HEK293 (cell line): ENCODE data around the gene HTR3B.

Experiments
- AEBP2 ChIP-seq: fragments of 450-650 bp; formaldehyde crosslinking; IDR thresholded peaks from 2 replicates; pipeline ENCODE4 v1.5.1; 2016; ENCODE audit warnings: missing biosample characterization, missing genetic modification characterization, borderline replicate concordance
- ATF2 ChIP-seq: fragments of 450-650 bp; formaldehyde crosslinking; IDR thresholded peaks from 2 replicates; pipeline ENCODE4 v1.5.1; 2016; ENCODE audit warnings: missing biosample characterization, missing genetic modification characterization, low read depth
- EGR2 ChIP-seq: fragments of 450-650 bp; formaldehyde crosslinking; IDR thresholded peaks from 2 replicates; pipeline ENCODE4 v1.5.1; 2016; ENCODE audit warnings: low read depth, missing biosample characterization, missing genetic modification characterization
- FEZF1 ChIP-seq: fragments of 450-650 bp; formaldehyde crosslinking; IDR thresholded peaks from 2 replicates; pipeline ENCODE4 v1.5.1; 2016; ENCODE audit warnings: missing biosample characterization, missing genetic modification characterization
- GLIS1 ChIP-seq: fragments of 450-650 bp; formaldehyde crosslinking; IDR thresholded peaks from 2 replicates; pipeline ENCODE4 v1.5.1; 2016; ENCODE audit warnings: missing biosample characterization, missing genetic modification characterization
- OVOL3 ChIP-seq: fragments of 450-650 bp; formaldehyde crosslinking; IDR thresholded peaks from 2 replicates; pipeline ENCODE4 v1.5.1; 2016; ENCODE audit warnings: missing biosample characterization, missing genetic modification characterization
- PRDM10 ChIP-seq: fragments of 450-650 bp; formaldehyde crosslinking; IDR thresholded peaks from 2 replicates; pipeline ENCODE4 v1.5.1; 2016; ENCODE audit warnings: missing biosample characterization, missing genetic modification characterization
- PRDM4 ChIP-seq: fragments of 450-650 bp; formaldehyde crosslinking; IDR thresholded peaks from 2 replicates; pipeline ENCODE4 v1.5.1; 2017; ENCODE audit warnings: missing biosample characterization, missing genetic modification characterization
- PRDM6 ChIP-seq: fragments of 450-650 bp; formaldehyde crosslinking; IDR thresholded peaks from 2 replicates; pipeline ENCODE4 v1.5.1; 2017; ENCODE audit warnings: missing biosample characterization, missing genetic modification characterization
- TCF7L2 ChIP-seq: IDR thresholded peaks from 2 replicates; pipeline ENCODE4 v1.6.1; 2011; ENCODE audit warnings: low read depth, mild to moderate bottlenecking, inconsistent platforms, low read length, moderate library complexity, borderline replicate concordance
- TRIM28 ChIP-seq: IDR thresholded peaks from 2 replicates; pipeline ENCODE4 v1.6.1; 2011; ENCODE audit warnings: low read length, control low read depth, borderline replicate concordance
- TSHZ1 ChIP-seq: fragments of 450-650 bp; formaldehyde crosslinking; IDR thresholded peaks from 2 replicates; pipeline ENCODE4 v1.5.1; 2016; ENCODE audit warnings: missing biosample characterization, missing genetic modification characterization, borderline replicate concordance
- WT1 ChIP-seq: fragments of 450-650 bp; formaldehyde crosslinking; IDR thresholded peaks from 2 replicates; pipeline ENCODE4 v1.5.1; 2016; ENCODE audit warnings: missing biosample characterization, missing genetic modification characterization
- ZBTB17 ChIP-seq: fragments of 450-650 bp; formaldehyde crosslinking; IDR thresholded peaks from 2 replicates; pipeline ENCODE4 v1.5.1; 2016; ENCODE audit warnings: missing biosample characterization, missing genetic modification characterization
- ZBTB21 ChIP-seq: fragments of 450-650 bp; formaldehyde crosslinking; IDR thresholded peaks from 2 replicates; pipeline ENCODE4 v1.5.1; 2017; ENCODE audit warnings: missing biosample characterization, missing genetic modification characterization
- ZBTB44 ChIP-seq: fragments of 450-650 bp; IDR thresholded peaks from 2 replicates; pipeline ENCODE4 v1.5.1; 2018; ENCODE audit warnings: missing biosample characterization, mild to moderate bottlenecking, missing genetic modification characterization
- ZEB2 ChIP-seq: fragments of 450-650 bp; formaldehyde crosslinking; IDR thresholded peaks from 2 replicates; pipeline ENCODE4 v1.5.1; 2016; ENCODE audit warnings: missing biosample characterization, missing genetic modification characterization
- ZNF138 ChIP-seq: fragments of 450-650 bp; formaldehyde crosslinking; IDR thresholded peaks from 2 replicates; pipeline ENCODE4 v1.5.1; 2016; ENCODE audit warnings: missing biosample characterization, missing genetic modification characterization, borderline replicate concordance
- ZNF2 ChIP-seq: fragments of 450-650 bp; formaldehyde crosslinking; IDR thresholded peaks from 2 replicates; pipeline ENCODE4 v1.5.1; 2016; ENCODE audit warnings: missing biosample characterization, missing genetic modification characterization
- ZNF239 ChIP-seq: fragments of 450-650 bp; formaldehyde crosslinking; IDR thresholded peaks from 2 replicates; pipeline ENCODE4 v1.5.1; 2016; ENCODE audit warnings: missing biosample characterization, missing genetic modification characterization
- ZNF335 ChIP-seq: fragments of 450-650 bp; formaldehyde crosslinking; conservative IDR thresholded peaks from 2 replicates; pipeline ENCODE4 v1.5.1; 2016; ENCODE audit warnings: missing biosample characterization, missing genetic modification characterization
- ZNF561 ChIP-seq: fragments of 450-650 bp; IDR thresholded peaks from 2 replicates; pipeline ENCODE4 v1.5.1; 2018; ENCODE audit warnings: missing biosample characterization, missing genetic modification characterization, borderline replicate concordance
- ZNF600 ChIP-seq: fragments of 450-650 bp; formaldehyde crosslinking; IDR thresholded peaks from 2 replicates; pipeline ENCODE4 v1.5.1; 2016; ENCODE audit warnings: missing biosample characterization, missing genetic modification characterization
- ZNF624 ChIP-seq: fragments of 450-650 bp; formaldehyde crosslinking; IDR thresholded peaks from 2 replicates; pipeline ENCODE4 v1.5.1; 2017; ENCODE audit warnings: missing biosample characterization, missing genetic modification characterization

Gene HTR3B

GRCh38 chr11:113908098-113908497, 3.5 kb downstream of the HTR3B start (continued):
- peak; percentile 69 for TF ChIP-seq ZBTB44 (tag by site-specific recombination)
- TF ChIP-seq PRDM6 (tag by site-specific recombination) = peak; percentile 71
- peak; percentile 80 for TF ChIP-seq WT1 (tag by site-specific recombination)
- TF ChIP-seq ZNF600 (tag by site-specific recombination) = peak; percentile 69
- TF ChIP-seq ZNF2 = 0 out of 2 replicates have a peak, but pooled peaks have one; percentile 47
- no peak for TF ChIP-seq TCF7L2
- TF ChIP-seq ZEB2 (tag by site-specific recombination) = peak; percentile 57; the same call in 1 of the 2 replicates
- no peak for TF ChIP-seq ZNF239 (tag by site-specific recombination)
- TF ChIP-seq ZNF335 (tag by site-specific recombination) = 0 out of 2 replicates have a peak, but pooled peaks have one; percentile 43
- peak; percentile 90 for TF ChIP-seq GLIS1 (tag by site-specific recombination)
- TF ChIP-seq OVOL3 = peak; percentile 39; the same call in 1 of the 2 replicates
- TF ChIP-seq AEBP2 (tag by site-specific recombination) = no peak
- 0 out of 2 replicates have a peak, but pooled peaks have one; percentile 13 for TF ChIP-seq TRIM28
- no peak for TF ChIP-seq EGR2 (tag by site-specific recombination)
- TF ChIP-seq ZNF561 (tag by site-specific recombination) = no peak
- 0 out of 2 replicates have a peak, but pooled peaks have one; percentile 38 for TF ChIP-seq TSHZ1 (tag by site-specific recombination)
- no peak for TF ChIP-seq ZNF138 (tag by site-specific recombination)
- peak; percentile 93 for TF ChIP-seq ATF2 (tag by site-specific recombination)
- peak; percentile 39 for TF ChIP-seq PRDM10
- peak; percentile 63 for TF ChIP-seq ZBTB21 (tag by site-specific recombination)
- TF ChIP-seq ZBTB17 (tag by site-specific recombination) = peak; percentile 89
- peak; percentile 63 for TF ChIP-seq FEZF1 (tag by site-specific recombination)
- peak; percentile 65; the same call in 1 of the 2 replicates for TF ChIP-seq PRDM4 (tag by site-specific recombination)
- TF ChIP-seq ZNF624 (tag by site-specific recombination) = no peak
